Fibroblast of skin of right quadriceps (primary cell): ENCODE measurements around the gene MUC16.

Experiments used
- DNase-seq: peaks from one replicate; pipeline ENCODE4 v3.0.0-alpha.2; 2013

MUC16 gene

DNA sequence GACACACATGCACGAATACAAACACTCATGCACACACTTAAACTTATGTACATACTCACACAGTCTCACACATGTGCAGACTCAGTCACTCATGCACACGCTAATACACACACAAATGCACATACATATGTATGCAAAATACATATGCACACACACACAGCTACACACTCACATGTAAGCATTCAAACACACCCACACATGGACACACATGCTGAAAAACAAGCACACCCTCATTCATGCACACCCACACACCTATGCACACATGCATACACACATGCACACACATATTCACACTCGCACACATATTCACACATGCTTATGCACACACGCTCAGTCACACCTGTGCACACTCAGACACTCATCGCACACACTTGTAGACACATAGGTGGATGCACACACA lies 9.3 kb downstream of the MUC16 start:
- no peak for DNase-seq

DNA sequence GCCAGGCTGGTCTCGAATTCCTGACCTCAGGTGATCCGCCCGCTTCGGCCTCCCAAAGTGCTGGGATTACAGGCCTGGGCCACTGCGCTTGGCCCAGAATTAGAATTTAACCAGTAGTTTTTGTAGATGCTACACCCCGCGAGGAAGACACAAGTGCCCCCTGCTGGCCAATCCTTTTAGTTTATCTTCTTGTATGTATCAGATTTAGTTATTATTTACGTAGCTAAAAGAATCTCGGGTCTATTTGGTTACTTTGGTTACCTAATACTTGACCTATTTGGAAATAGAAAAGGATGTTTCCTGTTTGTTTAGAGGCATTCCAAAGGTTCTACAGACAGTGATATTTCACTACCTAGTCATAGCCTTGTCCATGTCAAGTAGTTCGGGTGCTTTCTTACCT lies 22.0 kb downstream of the MUC16 start:
- DNase-seq = no peak

DNA sequence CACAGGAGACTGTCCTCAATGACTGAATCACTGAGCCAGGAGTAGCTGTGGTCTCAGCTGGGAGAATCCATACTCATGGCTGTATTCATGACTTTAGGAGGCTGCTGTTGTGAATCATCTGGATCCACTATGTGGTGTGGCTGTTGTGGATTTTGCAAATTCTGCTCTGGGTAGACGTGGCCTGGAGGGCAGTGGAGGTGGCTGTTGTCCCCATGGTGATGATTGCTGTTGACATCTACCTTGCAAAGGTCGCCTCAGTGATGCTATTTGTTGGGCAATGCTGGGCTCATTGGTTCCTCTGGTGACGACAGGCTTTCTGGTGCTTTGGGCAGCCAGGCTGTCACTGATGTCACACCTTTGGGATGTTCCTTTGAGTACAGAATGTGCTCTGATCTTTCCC lies 23.9 kb downstream of the MUC16 start:
- DNase-seq = no peak

DNA sequence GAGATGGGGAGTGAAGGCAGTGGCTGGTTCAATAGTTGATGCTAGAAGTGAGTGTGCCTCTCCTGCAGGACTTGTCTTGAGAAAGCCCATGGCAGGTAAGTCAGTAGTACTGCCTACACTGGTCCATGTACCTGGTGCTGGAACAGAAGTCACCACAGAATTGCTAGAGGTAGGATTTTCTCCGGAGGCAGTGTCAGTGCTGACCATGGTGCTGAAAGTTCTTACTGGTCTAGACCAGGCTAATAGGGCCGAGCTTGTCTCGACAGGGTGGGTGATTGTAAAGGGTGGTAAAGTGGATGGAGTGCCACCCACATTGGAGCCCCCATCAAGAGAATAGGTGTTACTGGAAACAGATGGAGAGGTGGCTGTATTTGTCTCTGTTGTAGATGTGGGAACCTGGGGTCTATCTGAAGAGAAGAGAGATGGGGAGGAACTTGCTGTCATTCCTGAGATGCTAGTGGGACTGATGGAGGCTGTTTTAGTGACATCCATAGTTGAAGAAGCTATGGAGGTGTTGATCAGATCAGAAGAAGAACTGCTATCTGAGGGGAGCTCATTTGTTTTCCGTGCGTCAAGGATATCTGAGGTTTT lies 36.6 kb downstream of the MUC16 start:
- no peak for DNase-seq

DNA sequence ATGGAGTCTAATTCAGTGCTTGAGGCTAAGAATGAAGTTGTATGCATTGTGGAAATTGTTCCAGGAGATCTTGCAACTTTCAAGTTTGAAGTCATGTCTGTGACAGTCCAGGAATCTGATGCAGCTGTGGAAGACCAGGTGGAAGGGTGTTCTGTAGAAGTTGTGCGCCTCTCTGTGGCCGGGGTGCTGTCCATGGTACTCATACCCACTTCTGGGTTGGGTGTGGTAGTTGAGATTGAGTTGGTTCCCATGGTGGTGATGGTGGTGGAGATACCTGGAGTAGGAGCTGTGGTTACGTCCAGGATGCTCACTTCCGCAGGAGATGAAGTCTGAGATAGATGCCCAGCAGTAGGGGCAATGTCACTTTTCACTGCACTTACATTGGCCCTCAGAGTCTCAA lies 44.3 kb downstream of the MUC16 start:
- DNase-seq = no peak
